Measurements from ENCODE around the gene AXIN1. TPM values are rescaled to one million over a fixed set of nuclear protein-coding genes. Genes with fewer than 3 reads are reported as not detected.

Gene AXIN1
- polyA plus RNA-seq, 2 of the 4 experiments (the other 2 are of a cell fraction): 8.7 to 19.3 TPM

- FAIRE-seq: no peak
- H3K27ac ChIP-seq: no peak overlapping the region
- no peak for ATAC-seq
- no peaks in the 10 kb centered on the region for H3K4me1 ChIP-seq
- TF ChIP-seq, protein P1, sequence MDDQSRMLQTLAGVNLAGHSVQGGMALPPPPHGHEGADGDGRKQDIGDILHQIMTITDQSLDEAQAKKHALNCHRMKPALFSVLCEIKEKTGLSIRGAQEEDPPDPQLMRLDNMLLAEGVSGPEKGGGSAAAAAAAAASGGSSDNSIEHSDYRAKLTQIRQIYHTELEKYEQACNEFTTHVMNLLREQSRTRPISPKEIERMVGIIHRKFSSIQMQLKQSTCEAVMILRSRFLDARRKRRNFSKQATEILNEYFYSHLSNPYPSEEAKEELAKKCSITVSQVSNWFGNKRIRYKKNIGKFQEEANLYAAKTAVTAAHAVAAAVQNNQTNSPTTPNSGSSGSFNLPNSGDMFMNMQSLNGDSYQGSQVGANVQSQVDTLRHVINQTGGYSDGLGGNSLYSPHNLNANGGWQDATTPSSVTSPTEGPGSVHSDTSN (IDR thresholded peaks at IDR 0.05): no peak
- no peak for TF ChIP-seq ZSCAN20 (CRISPR knock-in tag; IDR thresholded peaks at IDR 0.05)
- TF ChIP-seq HOXA7 (CRISPR knock-in tag; IDR thresholded peaks at IDR 0.05): no peak
- TF ChIP-seq HES2 (IDR thresholded peaks at IDR 0.05): no peak
- no peak for TF ChIP-seq JUN (IDR thresholded peaks at IDR 0.05)
- TF ChIP-seq, protein P2, sequence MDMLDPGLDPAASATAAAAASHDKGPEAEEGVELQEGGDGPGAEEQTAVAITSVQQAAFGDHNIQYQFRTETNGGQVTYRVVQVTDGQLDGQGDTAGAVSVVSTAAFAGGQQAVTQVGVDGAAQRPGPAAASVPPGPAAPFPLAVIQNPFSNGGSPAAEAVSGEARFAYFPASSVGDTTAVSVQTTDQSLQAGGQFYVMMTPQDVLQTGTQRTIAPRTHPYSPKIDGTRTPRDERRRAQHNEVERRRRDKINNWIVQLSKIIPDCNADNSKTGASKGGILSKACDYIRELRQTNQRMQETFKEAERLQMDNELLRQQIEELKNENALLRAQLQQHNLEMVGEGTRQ (IDR thresholded peaks at IDR 0.05): no peak
- no peak for TF ChIP-seq NR3C1 (IDR thresholded peaks at IDR 0.05)
- no peak for TF ChIP-seq BHLHE40 (IDR thresholded peaks at IDR 0.05; ENCODE audit: low read depth, low read length)
- TF ChIP-seq TP53 (CRISPR knock-in tag; IDR thresholded peaks at IDR 0.05): no peak
- no peak for TF ChIP-seq BCL3 (IDR thresholded peaks at IDR 0.05)
- TF ChIP-seq POLR2A (IDR thresholded peaks at IDR 0.05; ENCODE audit: low read length): no peak
- TF ChIP-seq RNF2 (IDR thresholded peaks at IDR 0.05; ENCODE audit: borderline replicate concordance, low read depth): no peak
- no peak for TF ChIP-seq PHF8 (IDR thresholded peaks at IDR 0.05; ENCODE audit: borderline replicate concordance, low read depth)
- DNase-seq (ENCODE audit: low read depth in 1 of 2, low spot score in 1 of 2): no peak
- ChIA-PET CTCF (interaction anchor here (1.2 to 2.5 kb wide), 2 partner anchors 96 to 201 kb away, joined by 3 to 7 read pairs; no protein-coding TSS in a partner anchor), POLR2A (no interaction called here)
- H3K4me3 ChIP-seq: no peak overlapping the region
- H3K4me2 ChIP-seq: no peak overlapping the region
- WGBS (ENCODE audit: missing lambda C conversion rate): 87% methylated on average over 20 of the region's 25 CpGs
- H3K9me3 ChIP-seq: no peaks in the 10 kb centered on the region
These were observed 86.0 kb downstream of the AXIN1 start for GRCh38 chr16:266258-267164.

- FAIRE-seq (no peak), DNase-seq (ENCODE audit: low read depth in 1 of 2, low spot score in 1 of 2) (no peak), ATAC-seq (no peak; a peak in 1 of 6 replicates)
- H3K9me3 ChIP-seq: no peaks in the 10 kb centered on the region
- no peak overlapping the region for H3K4me2 ChIP-seq
- POLR2A ChIA-PET: no interaction called here
- WGBS (ENCODE audit: missing lambda C conversion rate): 79% methylated on average over 12 of the region's 12 CpGs
- H3K27ac ChIP-seq: no peak overlapping the region
- CTCF ChIA-PET: interaction anchor here (1.2 to 2.5 kb wide), 2 partner anchors 96 to 200 kb away, joined by 3 to 7 read pairs; no protein-coding TSS in a partner anchor
- no peak for TF ChIP-seq EHF (CRISPR knock-in tag; IDR thresholded peaks at IDR 0.05)
- no peak for TF ChIP-seq NFE2L2 (conservative IDR thresholded peaks at IDR 0.05; ENCODE audit: low read length)
- TF ChIP-seq, protein P2 (IDR thresholded peaks at IDR 0.05): no peak
- no peak for TF ChIP-seq ATOH8 (CRISPR knock-in tag; IDR thresholded peaks at IDR 0.05; ENCODE audit: low read depth)
- no peak for TF ChIP-seq BCL3 (IDR thresholded peaks at IDR 0.05)
- TF ChIP-seq RAD21 (conservative IDR thresholded peaks at IDR 0.05 in 1 of 2, IDR thresholded peaks at IDR 0.05 in 1 of 2): no peak
- no peak for TF ChIP-seq ZNF302 (CRISPR knock-in tag; IDR thresholded peaks at IDR 0.05)
- TF ChIP-seq, protein P3, sequence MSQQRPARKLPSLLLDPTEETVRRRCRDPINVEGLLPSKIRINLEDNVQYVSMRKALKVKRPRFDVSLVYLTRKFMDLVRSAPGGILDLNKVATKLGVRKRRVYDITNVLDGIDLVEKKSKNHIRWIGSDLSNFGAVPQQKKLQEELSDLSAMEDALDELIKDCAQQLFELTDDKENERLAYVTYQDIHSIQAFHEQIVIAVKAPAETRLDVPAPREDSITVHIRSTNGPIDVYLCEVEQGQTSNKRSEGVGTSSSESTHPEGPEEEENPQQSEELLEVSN (IDR thresholded peaks at IDR 0.05; ENCODE audit: borderline replicate concordance, low read depth): no peak
- TF ChIP-seq CEBPB (IDR thresholded peaks at IDR 0.05): no peak
- no peak for TF ChIP-seq RNF2 (IDR thresholded peaks at IDR 0.05; ENCODE audit: borderline replicate concordance, low read depth)
- TF ChIP-seq FOSL2 (IDR thresholded peaks at IDR 0.05): no peak
- TF ChIP-seq FOSL2 (CRISPR knock-in tag; IDR thresholded peaks at IDR 0.05): no peak
- no peak for TF ChIP-seq ZC3H11A (IDR thresholded peaks at IDR 0.05)
- TF ChIP-seq HOXA7 (CRISPR knock-in tag; IDR thresholded peaks at IDR 0.05): no peak
- TF ChIP-seq HES2 (IDR thresholded peaks at IDR 0.05): no peak
- no peak for TF ChIP-seq MAFK (IDR thresholded peaks at IDR 0.05; ENCODE audit: partially characterized antibody)
- no peak for TF ChIP-seq HOXB5 (CRISPR knock-in tag; IDR thresholded peaks at IDR 0.05)
- TF ChIP-seq HOXB13 (CRISPR knock-in tag; IDR thresholded peaks at IDR 0.05; ENCODE audit: low read depth): no peak
- no peak for TF ChIP-seq ESRRA (IDR thresholded peaks at IDR 0.05; ENCODE audit: borderline replicate concordance, low read length)
- no peak for TF ChIP-seq BHLHE40 (IDR thresholded peaks at IDR 0.05; ENCODE audit: low read depth, low read length)
- no peak for TF ChIP-seq RFX5 (IDR thresholded peaks at IDR 0.05)
- no peak overlapping the region for H3K4me3 ChIP-seq
- H3K4me1 ChIP-seq: no peaks in the 10 kb centered on the region
These were observed 86.8 kb downstream of the AXIN1 start for GRCh38 chr16:265711-266110.
